HCT116 (cell line): ENCODE measurements around the gene PEAK1. TPM values are rescaled to one million over a fixed set of nuclear protein-coding genes. Genes with fewer than 3 reads are reported as not detected.
A peak's percentile ranks its signal among the peaks of the same experiment; 100 is the strongest.

Source experiments
- ATAC-seq: fragments of 200-7000 bp; cut with Tn5 transposase; 2 replicates; pipeline ENCODE4 v1.9.1; 2020; ENCODE audit warnings: mild to moderate bottlenecking, moderate library complexity
- BruUV-seq: library from RNA; stranded (reverse); fragments of 400-500 nt; replicated peaks from 2 replicates; lab custom pipeline; 2021; lab: Mats Ljungman, UMichigan
- CTCF ChIA-PET: fragments of 300-600 bp; sonication (Branson Sonifier 250); formaldehyde crosslinking; loops from one replicate; lab custom pipeline; 2021; ENCODE audit warnings: antibody characterized with exemption; lab: Charles Lee
- POLR2A ChIA-PET: fragments of 300-600, 350-600 bp; sonication (Branson Sonifier 250); formaldehyde crosslinking; loops from one replicate; lab custom pipeline; 2021; ENCODE audit warnings: antibody characterized with exemption; lab: Charles Lee
- RAD21 ChIA-PET, 2 experiments: fragments of 300-600 bp; sonication (Branson Sonifier 250); formaldehyde crosslinking; loops; one replicate each; lab custom pipeline; 2023; ENCODE audit warnings: low total read pairs in 2 of 2; ENCODE audit not compliant: uncharacterized antibody in 2 of 2, unreplicated experiment in 2 of 2, low non-redundant PET in 1 of 2; lab: Charles Lee
- DNase-seq: peaks from one replicate; pipeline ENCODE4 v3.0.0-alpha.2; 2010; ENCODE audit warnings: low read depth, low spot score
- H2AFZ ChIP-seq: fragments of 200-600 bp; shearing (Covaris generic), sonication (generic); 2 replicates; pipeline ENCODE4 v1.6.1; 2017; ENCODE audit warnings: low read depth, mixed run types, mixed read lengths, antibody characterized with exemption, low read length; ENCODE audit not compliant: poor library complexity, severe bottlenecking
- H3K27ac ChIP-seq: 2 replicates; pipeline ENCODE4 v1.5.1; 2012; ENCODE audit warnings: low read depth, low read length
- H3K27me3 ChIP-seq: fragments of 200-600 bp; sonication (generic); 2 replicates; pipeline ENCODE4 v1.6.1; 2016; ENCODE audit warnings: mixed run types, low read length, mixed read lengths; ENCODE audit not compliant: insufficient read depth
- H3K36me3 ChIP-seq, 2 experiments: fragments of 200-500 bp in 1 of 2; fragments of 200-600 bp in 1 of 2; sonication (Bioruptor generic) in 1 of 2; sonication (generic) in 1 of 2; 2 replicates each; pipeline versions ENCODE4 v1.5.1 to v1.6.1; 2014 to 2016; ENCODE audit warnings: low read length in 2 of 2, inconsistent platforms in 1 of 2, mixed read lengths in 1 of 2, mixed run types in 1 of 2; ENCODE audit not compliant: insufficient read depth in 2 of 2, control insufficient read depth in 1 of 2
- H3K4me1 ChIP-seq, 2 experiments: fragments of 200-600 bp in 1 of 2; sonication (generic) in 1 of 2; 2 replicates each; pipeline versions ENCODE4 v1.5.1 to v1.6.1; 2012 to 2017; ENCODE audit warnings: low read length in 2 of 2, inconsistent platforms in 1 of 2, mild to moderate bottlenecking in 1 of 2, mixed read lengths in 1 of 2, mixed run types in 1 of 2, moderate library complexity in 1 of 2; ENCODE audit not compliant: insufficient read depth in 2 of 2, control insufficient read depth in 1 of 2
- H3K4me2 ChIP-seq: fragments of 200-600 bp; sonication (generic); 2 replicates; pipeline ENCODE4 v1.6.1; 2017; ENCODE audit warnings: mixed run types, low read length, mixed read lengths
- H3K4me3 ChIP-seq, 2 experiments: fragments of 200-600 bp in 1 of 2; sonication (generic) in 1 of 2; replicated peaks in 1 of 2; 2 replicates each; pipeline ENCODE4 v1.5.1; 2011 to 2016; ENCODE audit warnings: low read length in 2 of 2, control low read depth in 1 of 2, low read depth in 1 of 2, mild to moderate bottlenecking in 1 of 2, mixed read lengths in 1 of 2, mixed run types in 1 of 2
- H3K79me2 ChIP-seq: fragments of 200-600 bp; sonication (generic); 2 replicates; pipeline ENCODE4 v1.6.1; 2017; ENCODE audit warnings: mild to moderate bottlenecking, mixed run types, low read length, moderate library complexity, mixed read lengths; ENCODE audit not compliant: insufficient read depth
- H3K9ac ChIP-seq: fragments of 200-600 bp; sonication (generic); 2 replicates; pipeline ENCODE4 v1.6.1; 2016; ENCODE audit warnings: low read length, mixed read lengths
- H3K9me2 ChIP-seq: fragments of 200-600 bp; sonication (generic), shearing (Covaris generic); 2 replicates; pipeline ENCODE4 v1.6.1; 2017; ENCODE audit warnings: mixed run types, mild to moderate bottlenecking, moderate library complexity; ENCODE audit not compliant: insufficient read depth
- H3K9me3 ChIP-seq, 2 experiments: fragments of 200-500 bp in 1 of 2; fragments of 200-600 bp in 1 of 2; sonication (Bioruptor generic) in 1 of 2; sonication (generic) in 1 of 2; 2 replicates each; pipeline ENCODE4 v1.6.1; 2014 to 2017; ENCODE audit warnings: low read length in 2 of 2, mixed read lengths in 2 of 2, inconsistent platforms in 1 of 2, low read depth in 1 of 2, mild to moderate bottlenecking in 1 of 2, mixed run types in 1 of 2, moderate library complexity in 1 of 2; ENCODE audit not compliant: control insufficient read depth in 1 of 2, insufficient read depth in 1 of 2
- H4K20me1 ChIP-seq: fragments of 200-600 bp; sonication (generic), shearing (Covaris generic); 2 replicates; pipeline ENCODE4 v1.6.1; 2017; ENCODE audit warnings: mixed run types, mild to moderate bottlenecking, moderate library complexity; ENCODE audit not compliant: insufficient read depth
- ELF1 ChIP-seq: IDR thresholded peaks from 2 replicates; pipeline ENCODE4 v1.6.1; 2012; ENCODE audit warnings: low read depth, borderline replicate concordance
- EZH2 ChIP-seq: fragments of 200-600 bp; sonication (generic); IDR thresholded peaks from 2 replicates; pipeline ENCODE4 v1.6.1; 2017; ENCODE audit warnings: antibody characterized with exemption, mixed run types
- EZH2phosphoT487 ChIP-seq: fragments of 200-600 bp; IDR thresholded peaks from 2 replicates; pipeline ENCODE4 v1.6.1; 2018; ENCODE audit warnings: antibody characterized with exemption, borderline replicate concordance
- FOSL1 ChIP-seq: IDR thresholded peaks from 2 replicates; pipeline ENCODE4 v1.6.1; 2012; ENCODE audit warnings: low read depth
- POLR2A ChIP-seq: IDR thresholded peaks from 2 replicates; pipeline ENCODE4 v1.7.0; 2011; ENCODE audit warnings: borderline replicate concordance; ENCODE audit not compliant: insufficient read depth, insufficient read length; ENCODE audit errors: extremely low read depth
- REST ChIP-seq: IDR thresholded peaks from 2 replicates; pipeline ENCODE4 v1.6.1; 2012; ENCODE audit warnings: low read depth
- SRF ChIP-seq: IDR thresholded peaks from 2 replicates; pipeline ENCODE4 v1.6.1; 2012; ENCODE audit warnings: low read depth
- ZFX ChIP-seq: fragments of 450-650 bp; IDR thresholded peaks from 2 replicates; pipeline ENCODE4 v1.6.1; 2017
- intact Hi-C: fragments of 100-400 bp; cut with micrococcal nuclease; formaldehyde crosslinking; loops from 2 replicates; pipeline ENCODE4 v1.10.0; 2022
- total RNA-seq: library from RNA; stranded (reverse); gene quantifications from one replicate; pipeline ENCODE4 v1.2.1, GENCODE V29; 2021; ENCODE audit not compliant: unreplicated experiment
- TF ChIP-seq, protein P1 (sequence below): IDR thresholded peaks from 2 replicates; pipeline ENCODE4 v1.6.1; 2012
- TF ChIP-seq, protein P2 (sequence below): IDR thresholded peaks from 2 replicates; pipeline ENCODE4 v1.6.1; 2012

Gene PEAK1
- total RNA-seq, 1 experiment from 2014 or later = 23.4 TPM

GRCh38 chr15:77057685-77058084 is 362.2 kb downstream of the PEAK1 start:
- H3K4me1 ChIP-seq = peaks cover 0 to 14% of the 10 kb centered on the region in 2 experiments; a peak in 2 of 4 replicates
- no peak overlapping the region for H3K4me3 ChIP-seq
- ChIA-PET CTCF (interaction anchor here (0.9 kb wide), 1 partner anchor 23 kb away, joined by 3 read pairs; no protein-coding TSS in a partner anchor), RAD21 (no interaction called here), POLR2A (no interaction called here)
- no peaks in the 10 kb centered on the region for H3K9me3 ChIP-seq
- H2AFZ ChIP-seq = no peak overlapping the region
- no peak overlapping the region for H3K27ac ChIP-seq
- peaks cover 0 to under 1% of the 10 kb centered on the region in 2 experiments; a peak in 1 of 4 replicates for H3K36me3 ChIP-seq
- peaks cover 17% of the 10 kb centered on the region; the same call in 1 of the 2 replicates for H4K20me1 ChIP-seq
- no peaks in the 10 kb centered on the region for H3K9me2 ChIP-seq
- peaks cover 57% of the 10 kb centered on the region for H3K79me2 ChIP-seq
- no peaks in the 10 kb centered on the region for H3K27me3 ChIP-seq
- H3K4me2 ChIP-seq = no peak overlapping the region
- TSS peak; percentile 10 for BruUV-seq
- intact Hi-C loops = no loop called here
- ATAC-seq (no peak), DNase-seq (no peak)
- TF ChIP-seq EZH2 (no peak), REST (no peak), FOSL1 (no peak), POLR2A (no peak), SRF (no peak), ZFX (no peak), EZH2phosphoT487 (no peak), ELF1 (no peak)
- TF ChIP-seq, protein P1, sequence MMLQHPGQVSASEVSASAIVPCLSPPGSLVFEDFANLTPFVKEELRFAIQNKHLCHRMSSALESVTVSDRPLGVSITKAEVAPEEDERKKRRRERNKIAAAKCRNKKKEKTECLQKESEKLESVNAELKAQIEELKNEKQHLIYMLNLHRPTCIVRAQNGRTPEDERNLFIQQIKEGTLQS = no peak
- TF ChIP-seq, protein P2, sequence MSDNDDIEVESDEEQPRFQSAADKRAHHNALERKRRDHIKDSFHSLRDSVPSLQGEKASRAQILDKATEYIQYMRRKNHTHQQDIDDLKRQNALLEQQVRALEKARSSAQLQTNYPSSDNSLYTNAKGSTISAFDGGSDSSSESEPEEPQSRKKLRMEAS = no peak
- no peak overlapping the region for H3K9ac ChIP-seq
